ENCODE data around the gene CNOT4.
A peak's percentile ranks its signal among the peaks of the same experiment; 100 is the strongest.
"Not testable (repeated sequence)": the region's sequence is repeated elsewhere in the genome, so short reads cannot be mapped to it uniquely, and the experiment has no call there.

Gene CNOT4

DNA sequence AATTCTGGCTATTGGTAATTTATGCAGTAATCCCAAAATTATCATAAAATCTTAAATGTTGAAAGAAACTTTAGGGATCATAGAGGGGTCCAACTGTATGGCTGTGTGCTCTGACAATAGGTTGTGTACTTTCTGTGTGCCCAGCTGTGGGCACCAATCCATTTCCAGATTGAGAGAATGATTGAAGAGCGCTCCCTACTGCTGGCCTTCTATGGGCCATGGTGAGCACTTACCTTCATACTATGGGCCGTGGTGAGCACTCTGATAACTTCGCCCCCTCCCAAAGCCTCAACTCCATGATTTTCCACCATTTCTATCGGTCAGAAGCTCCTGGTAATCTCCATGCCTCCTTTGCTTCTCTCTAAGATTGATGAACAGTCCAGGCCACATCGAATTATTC lies 157.6 kb downstream of the CNOT4 start:
- H2AFZ ChIP-seq (ENCODE audit: low read depth): no peak overlapping the region
- no peaks in the 10 kb centered on the region for H3K4me1 ChIP-seq (ENCODE audit: low read depth, poor library complexity, severe bottlenecking)
- TF ChIP-seq CTCF (conservative IDR thresholded peaks at IDR 0.05; ENCODE audit: low read depth, low read length): no peak
- H4K20me1 ChIP-seq (ENCODE audit: insufficient read depth): no peaks in the 10 kb centered on the region
- H3K27me3 ChIP-seq (ENCODE audit: insufficient read depth, low read depth): no peaks in the 10 kb centered on the region
- H3K4me2 ChIP-seq: no peak overlapping the region
- no peak overlapping the region for H3K9ac ChIP-seq
- no peaks in the 10 kb centered on the region for H3K36me3 ChIP-seq (ENCODE audit: insufficient read depth)
- H3K79me2 ChIP-seq (ENCODE audit: insufficient read depth, low read depth): no peaks in the 10 kb centered on the region
- no peak overlapping the region for H3K27ac ChIP-seq
- H3K4me3 ChIP-seq (IDR thresholded peaks at IDR 0.05; ENCODE audit: insufficient read depth, low read depth, low read length): no peak overlapping the region

DNA sequence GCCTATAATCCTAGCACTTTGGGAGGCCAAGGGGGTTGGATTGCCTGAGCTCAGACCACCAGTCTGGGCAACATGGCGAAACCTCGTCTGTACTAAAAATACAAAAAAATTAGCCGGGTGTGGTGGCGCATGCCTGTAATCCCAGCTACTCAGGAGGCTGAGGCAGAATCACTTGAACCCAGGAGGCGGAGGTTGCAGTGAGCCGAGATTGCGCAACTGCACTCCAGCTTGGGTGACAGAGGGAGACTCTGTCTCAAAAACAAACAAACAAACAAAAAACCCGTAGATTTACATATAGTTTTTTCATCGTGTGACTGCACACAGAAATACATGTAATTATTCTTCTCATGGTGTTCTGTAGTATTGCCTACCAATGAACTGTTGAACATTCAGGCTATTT lies 158.8 kb downstream of the CNOT4 start:
- not testable (repeated sequence) for H2AFZ ChIP-seq (ENCODE audit: low read depth); H3K4me2 ChIP-seq; H3K9ac ChIP-seq; H3K4me1 ChIP-seq (ENCODE audit: low read depth, poor library complexity, severe bottlenecking); H4K20me1 ChIP-seq (ENCODE audit: insufficient read depth); H3K36me3 ChIP-seq (ENCODE audit: insufficient read depth); H3K4me3 ChIP-seq (IDR thresholded peaks at IDR 0.05; ENCODE audit: insufficient read depth, low read depth, low read length); H3K79me2 ChIP-seq (ENCODE audit: insufficient read depth, low read depth); H3K27me3 ChIP-seq (ENCODE audit: insufficient read depth, low read depth); H3K27ac ChIP-seq

- H3K4me2 ChIP-seq: no peak overlapping the region
- no peaks in the 10 kb centered on the region for H3K27me3 ChIP-seq (ENCODE audit: insufficient read depth, low read depth)
- H3K36me3 ChIP-seq (ENCODE audit: insufficient read depth): no peaks in the 10 kb centered on the region
- H3K4me1 ChIP-seq (ENCODE audit: low read depth, poor library complexity, severe bottlenecking): no peaks in the 10 kb centered on the region
- no peaks in the 10 kb centered on the region for H3K79me2 ChIP-seq (ENCODE audit: insufficient read depth, low read depth)
- no peak overlapping the region for H2AFZ ChIP-seq (ENCODE audit: low read depth)
- no peak overlapping the region for H3K4me3 ChIP-seq (IDR thresholded peaks at IDR 0.05; ENCODE audit: insufficient read depth, low read depth, low read length)
- no peaks in the 10 kb centered on the region for H4K20me1 ChIP-seq (ENCODE audit: insufficient read depth)
- H3K27ac ChIP-seq: no peak overlapping the region
- TF ChIP-seq CTCF (conservative IDR thresholded peaks at IDR 0.05; ENCODE audit: low read depth, low read length): no peak
- H3K9ac ChIP-seq: no peak overlapping the region
Observed at GRCh38 chr7:135349746-135350145, 160.2 kb downstream of the CNOT4 start.

- H3K9ac ChIP-seq: no peak overlapping the region
- no peak overlapping the region for H3K4me2 ChIP-seq
- TF ChIP-seq CTCF (conservative IDR thresholded peaks at IDR 0.05; ENCODE audit: low read depth, low read length): no peak
- H3K4me3 ChIP-seq (IDR thresholded peaks at IDR 0.05; ENCODE audit: insufficient read depth, low read depth, low read length): no peak overlapping the region
- H3K4me1 ChIP-seq (ENCODE audit: low read depth, poor library complexity, severe bottlenecking): no peaks in the 10 kb centered on the region
- no peaks in the 10 kb centered on the region for H3K36me3 ChIP-seq (ENCODE audit: insufficient read depth)
- H3K79me2 ChIP-seq (ENCODE audit: insufficient read depth, low read depth): no peaks in the 10 kb centered on the region
- no peaks in the 10 kb centered on the region for H3K27me3 ChIP-seq (ENCODE audit: insufficient read depth, low read depth)
- H3K27ac ChIP-seq: no peak overlapping the region
- no peaks in the 10 kb centered on the region for H4K20me1 ChIP-seq (ENCODE audit: insufficient read depth)
- no peak overlapping the region for H2AFZ ChIP-seq (ENCODE audit: low read depth)
Observed at GRCh38 chr7:135348493-135348892, 161.4 kb downstream of the CNOT4 start.

DNA sequence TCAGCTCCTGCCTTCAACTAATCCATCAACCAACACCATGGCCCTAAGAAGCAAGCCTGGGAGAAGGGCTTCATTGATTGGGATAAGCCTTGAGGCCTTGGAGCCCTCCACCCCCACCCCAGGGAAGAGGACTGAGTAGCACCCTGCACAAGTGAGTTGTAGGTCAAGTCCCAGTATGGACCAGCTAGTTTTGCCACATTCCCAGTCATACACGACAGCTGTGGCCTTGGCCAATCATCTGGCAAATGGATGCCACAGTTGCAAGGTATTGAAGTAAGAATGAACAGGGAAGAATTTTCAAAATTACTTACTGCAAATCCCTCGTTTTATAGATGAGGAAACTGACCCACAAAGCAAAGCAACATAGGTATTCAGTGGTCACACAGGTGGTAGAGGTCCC lies 166.5 kb downstream of the CNOT4 start:
- H4K20me1 ChIP-seq (ENCODE audit: insufficient read depth): no peaks in the 10 kb centered on the region
- no peaks in the 10 kb centered on the region for H3K79me2 ChIP-seq (ENCODE audit: insufficient read depth, low read depth)
- H3K4me2 ChIP-seq: peak overlapping the region; percentile 35; the same call in 1 of the 2 replicates
- peaks cover 13% of the 10 kb centered on the region for H3K4me1 ChIP-seq (ENCODE audit: low read depth, poor library complexity, severe bottlenecking)
- H2AFZ ChIP-seq (ENCODE audit: low read depth): peak overlapping the region; percentile 37; the same call in 1 of the 2 replicates
- H3K4me3 ChIP-seq (IDR thresholded peaks at IDR 0.05; ENCODE audit: insufficient read depth, low read depth, low read length): no peak overlapping the region
- no peaks in the 10 kb centered on the region for H3K27me3 ChIP-seq (ENCODE audit: insufficient read depth, low read depth)
- H3K36me3 ChIP-seq (ENCODE audit: insufficient read depth): no peaks in the 10 kb centered on the region
- no peak overlapping the region for H3K9ac ChIP-seq
- no peak for TF ChIP-seq CTCF (conservative IDR thresholded peaks at IDR 0.05; ENCODE audit: low read depth, low read length)
- no peak overlapping the region for H3K27ac ChIP-seq
